OCI-LY3 (cell line): ENCODE results near the gene EGR2.

Experiments used
- CTCF ChIP-seq: fragments of 200-600, 300-600 bp; sonication (generic); IDR thresholded peaks from 2 replicates; pipeline ENCODE4 v1.5.1; 2014; ENCODE audit warnings: antibody characterized with exemption, low read length, low read depth
- EZH2phosphoT487 ChIP-seq: fragments of 200-600 bp; shearing (Covaris generic); IDR thresholded peaks from 2 replicates; pipeline ENCODE4 v1.6.1; 2018; ENCODE audit warnings: antibody characterized with exemption, mixed run types, low read depth

GRCh38 chr10:62816331-62817120 is at the start of gene EGR2:
- TF ChIP-seq CTCF (no peak), EZH2phosphoT487 (no peak)
